SIG-M5 treated with dmso at 0.1 percent for 504 hours (cell line): Measurements from ENCODE around the gene MANBA.
A peak's percentile ranks its signal among the peaks of the same experiment; 100 is the strongest.

Source experiments
- DNase-seq: peaks from one replicate; lab custom pipeline; 2025; ENCODE audit not compliant: unreplicated experiment; lab: John Stamatoyannopoulos, UW

The MANBA gene

GRCh38 chr4:102598762-102599374, 161.9 kb downstream of the MANBA start:
- DNase-seq: no peak

DNA sequence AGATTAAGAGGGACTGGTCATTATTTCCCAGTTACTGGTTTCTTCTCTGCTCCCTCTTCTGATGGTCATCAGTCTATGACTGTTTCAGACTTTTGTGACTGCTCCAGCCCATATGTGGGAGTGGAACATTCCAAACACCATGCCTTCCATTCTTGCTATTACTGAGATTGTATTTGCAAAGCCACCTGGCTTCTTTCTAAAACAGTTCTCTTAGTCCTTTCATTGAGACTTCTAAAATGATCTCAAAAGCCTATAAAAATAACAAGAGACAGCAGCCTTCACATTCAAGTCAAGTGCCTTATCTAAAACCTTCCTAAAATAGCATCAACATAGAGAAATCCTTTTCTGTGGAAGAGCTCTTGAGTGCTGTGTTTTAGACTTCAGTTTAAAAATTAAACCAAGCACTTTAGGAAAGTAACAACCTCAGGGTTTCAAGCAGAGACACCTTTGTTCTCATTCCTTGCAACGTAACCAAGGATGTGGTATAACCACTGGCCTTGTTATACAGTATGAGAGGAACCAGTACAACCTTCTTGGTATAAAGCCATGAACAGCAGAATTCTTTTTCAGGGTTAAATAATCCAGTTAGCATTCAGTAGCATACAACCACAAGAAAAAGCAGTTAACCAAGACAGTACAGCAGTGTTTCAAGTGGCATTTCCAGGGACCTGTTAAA, 162.5 kb downstream of the MANBA start:
- DNase-seq: no peak

GRCh38 chr4:102596532-102596931, 164.2 kb downstream of the MANBA start:
- no peak for DNase-seq

- no peak for DNase-seq
Observed at GRCh38 chr4:102594000-102594399, 166.8 kb downstream of the MANBA start.

GRCh38 chr4:102593147-102593546, 167.6 kb downstream of the MANBA start:
- DNase-seq: peak; percentile 61

DNA sequence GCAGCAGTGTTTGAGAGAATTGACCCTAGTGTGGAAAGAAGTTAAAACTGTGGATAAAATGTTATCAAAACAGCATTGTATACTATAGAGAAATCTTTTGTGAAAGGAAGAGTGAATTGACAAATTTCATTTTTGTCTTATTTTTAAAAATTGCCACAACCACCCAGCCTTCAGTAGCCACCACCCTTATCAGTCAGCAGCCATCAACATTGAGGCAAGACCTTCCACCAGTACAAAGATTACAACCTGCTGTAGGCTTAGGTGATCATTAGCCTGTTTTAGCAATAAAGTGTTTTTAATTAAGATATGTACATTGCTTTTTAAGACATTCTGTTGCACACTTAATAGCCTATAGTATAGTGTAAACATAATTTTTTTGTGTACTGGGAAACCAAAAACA, 168.5 kb downstream of the MANBA start:
- DNase-seq: no peak

- DNase-seq: no peak
Observed at GRCh38 chr4:102589743-102590142, 171.0 kb downstream of the MANBA start.

DNA sequence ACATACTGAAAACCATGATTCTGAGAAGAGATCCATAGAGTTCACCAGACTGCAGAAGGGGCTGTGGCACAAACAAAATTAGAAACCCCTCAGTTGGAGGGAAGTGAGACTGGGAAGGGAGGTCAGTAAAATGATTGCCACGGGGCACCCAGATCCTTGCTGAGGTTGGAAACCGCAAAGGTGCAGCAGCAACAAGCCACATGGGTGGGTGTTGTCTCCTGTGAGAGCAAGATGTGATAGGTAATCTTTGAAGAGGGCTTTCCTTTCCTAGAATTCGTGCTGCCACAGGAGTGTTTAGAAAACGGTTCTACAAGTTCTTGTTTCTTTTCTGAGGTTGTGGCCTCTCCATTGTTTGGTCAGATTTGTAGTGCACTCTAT, 174.1 kb downstream of the MANBA start:
- DNase-seq: no peak

DNA sequence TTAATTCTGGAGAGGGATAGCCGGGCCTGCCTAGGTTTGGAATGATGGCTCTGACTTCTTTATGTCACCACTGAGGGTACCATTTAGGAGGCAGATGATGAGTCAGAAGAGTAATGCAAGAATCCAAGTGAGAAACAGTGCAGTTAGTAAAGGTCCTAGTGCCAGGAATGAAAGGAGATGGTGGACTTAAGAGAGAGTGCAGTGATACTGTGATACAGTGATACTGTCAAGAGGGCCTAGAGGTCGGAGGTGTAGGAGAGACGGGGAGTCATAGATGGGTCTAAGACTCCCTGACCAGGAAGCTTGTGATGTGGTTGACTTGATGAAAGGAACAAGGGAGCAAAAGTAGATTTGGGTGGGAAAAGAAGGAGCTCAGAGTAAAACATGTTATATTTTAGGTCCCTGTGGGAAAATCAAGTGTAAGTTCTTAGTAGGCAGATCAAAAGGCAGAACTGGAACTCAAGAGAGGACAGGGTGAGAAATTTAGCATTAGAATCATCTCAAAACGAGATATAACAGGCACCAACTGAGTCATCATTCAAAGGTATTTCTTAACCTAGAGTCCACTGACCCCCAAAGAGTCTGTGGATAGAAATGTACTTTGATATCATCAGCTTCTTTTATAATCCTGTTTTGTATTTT, 174.6 kb downstream of the MANBA start:
- no peak for DNase-seq

DNA sequence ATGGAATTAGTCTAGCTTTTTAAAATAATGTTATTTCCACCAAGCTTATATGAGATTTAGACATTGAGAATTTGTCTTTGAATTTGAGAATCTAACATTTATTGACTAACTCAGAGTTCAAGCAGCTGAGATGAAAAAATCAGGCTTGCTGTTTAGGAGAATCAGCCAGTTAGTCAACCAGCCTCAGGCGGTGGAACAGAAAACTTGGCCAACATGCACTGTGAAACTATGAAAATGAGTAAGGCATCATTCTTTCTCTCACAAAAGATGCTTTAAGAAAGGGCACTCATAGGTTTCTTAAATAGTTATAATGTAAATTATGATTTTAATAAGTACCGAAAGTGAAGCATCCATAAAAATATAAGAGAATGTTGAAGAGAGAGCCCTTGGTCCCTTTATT, 175.4 kb downstream of the MANBA start:
- DNase-seq: no peak

DNA sequence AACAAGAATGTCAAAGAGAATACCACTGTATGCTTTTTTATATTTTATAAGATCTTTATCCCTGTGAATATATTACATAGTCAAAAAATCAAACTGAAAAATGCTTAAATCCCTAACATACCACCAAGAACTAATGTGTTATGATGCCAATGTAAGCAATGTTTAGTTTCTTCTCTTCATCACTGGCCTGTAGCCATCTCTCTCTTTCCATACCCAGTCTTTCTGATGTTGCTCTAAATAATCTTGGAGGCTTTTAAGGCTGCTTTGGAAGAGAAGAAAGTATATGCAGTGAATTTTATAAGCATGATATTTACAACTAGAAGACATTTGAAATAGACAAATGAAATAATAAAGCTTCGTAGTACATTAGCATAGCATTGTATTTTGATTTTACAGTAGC, 176.7 kb downstream of the MANBA start:
- no peak for DNase-seq
